ENCODE results near the gene CAMTA2.

The CAMTA2 gene

GRCh38 chr17:4998732-4999429, 11.4 kb upstream of the CAMTA2 start:
- no peak for DNase-seq

GRCh38 chr17:4998027-4998731, 10.7 kb upstream of the CAMTA2 start:
- no peak for DNase-seq

- DNase-seq = peak; percentile 92
These were observed 10.0 kb upstream of the CAMTA2 start, which contains the start of the genes INCA1 and KIF1C for GRCh38 chr17:4997302-4998026. TSS of gene INCA1 (minus strand) at chr17:4997522. CDS start at chr17:4994437, 3,085 bp downstream. TSS of gene KIF1C (plus strand) at chr17:4997950. CDS start at chr17:5000247, 2,297 bp downstream.

GRCh38 chr17:4994081-4994595, 6.7 kb upstream of the CAMTA2 start:
- no peak for DNase-seq

GRCh38 chr17:4987767-4988567, 492 bp upstream of the CAMTA2 start:
- no peak for DNase-seq

GRCh38 chr17:4986403-4986802, 1.1 kb downstream of the CAMTA2 start:
- no peak for DNase-seq

- no peak for DNase-seq
These were observed 5.2 kb downstream of the CAMTA2 start for GRCh38 chr17:4982305-4982704.

GRCh38 chr17:4980644-4981216, 6.7 kb downstream of the CAMTA2 start:
- peak; percentile 78 for DNase-seq

GRCh38 chr17:4978726-4979125, 8.7 kb downstream of the CAMTA2 start:
- DNase-seq = no peak

- DNase-seq = no peak
These were observed 13.3 kb downstream of the CAMTA2 start for GRCh38 chr17:4974115-4974670.

- no peak for DNase-seq
These were observed 14.0 kb downstream of the CAMTA2 start for GRCh38 chr17:4973256-4974114.

GRCh38 chr17:4972752-4973151, 14.7 kb downstream of the CAMTA2 start:
- DNase-seq = no peak

GRCh38 chr17:4972322-4972721, 15.2 kb downstream of the CAMTA2 start:
- no peak for DNase-seq

GRCh38 chr17:4971826-4972225, 15.6 kb downstream of the CAMTA2 start:
- DNase-seq = no peak

- DNase-seq = no peak
These were observed 17.2 kb downstream of the CAMTA2 start for GRCh38 chr17:4970273-4970672.

- no peak for DNase-seq
These were observed 17.8 kb downstream of the CAMTA2 start for GRCh38 chr17:4969551-4970173.

GRCh38 chr17:4969047-4969550, 18.4 kb downstream of the CAMTA2 start:
- DNase-seq = no peak

GRCh38 chr17:4968486-4969046, 18.9 kb downstream of the CAMTA2 start:
- DNase-seq = no peak
